Measurements from ENCODE around the gene PATZ1. TPM values are rescaled to one million over a fixed set of nuclear protein-coding genes. Genes with fewer than 3 reads are reported as not detected.

PATZ1 gene
- polyA plus RNA-seq (2011; rRNA removed), result 16.4 and 18.6 TPM in 2 replicates
- polyA plus RNA-seq (2012; cell fraction: cytosol; rRNA removed), result 14.0 and 19.8 TPM in 2 replicates
- 34.1 and 37.2 TPM in 2 replicates for polyA plus RNA-seq (2012; cell fraction: nucleus; rRNA removed)
- 15.4 to 19.3 TPM (median 18.2 TPM) in 3 replicates for polyA plus RNA-seq (2017; fragmentation: RNase III; extraction: RNeasy Plus Mini Kit Qiagen cat#74134 plus additional on column Dnase treatment)
- polyA minus RNA-seq (2011; rRNA and poly(A)+ RNA removed), result 39.3 and 43.8 TPM in 2 replicates

GRCh38 chr22:31346255-31346732 lies at the start of gene PATZ1:
Gene PATZ1 (minus strand): TSS chr22:31346346. CDS start chr22:31345602, 744 bp downstream.
- H3K4me2 ChIP-seq, result peak within 1 kb of the TSS; percentile 95
- ATAC-seq (peak; percentile 55 to 63), DNase-seq (ENCODE audit: low read depth in 1 of 2, low spot score in 1 of 2) (peak; percentile 56 to 88), FAIRE-seq (no peak)
- ChIA-PET CTCF (interaction anchor here (0.7 to 1.6 kb wide), 7 partner anchors 9 to 277 kb away, joined by 3 to 7 read pairs (median 3); partner anchors contain the start of gene PIK3IP1), POLR2A (interaction anchor here (0.5 to 2.2 kb wide), 17 partner anchors 8 to 1115 kb away, joined by 3 to 31 read pairs (median 4); partner anchors contain the start of genes DRG1, PIK3IP1, PISD and SFI1)
- peak within 1 kb of the TSS; percentile 96 to 100 for H3K27ac ChIP-seq
- no peaks in the 10 kb centered on the region for H3K9me3 ChIP-seq
- WGBS (ENCODE audit: missing lambda C conversion rate), result 2% methylated on average over 21 of the region's 41 CpGs
- no peak for TF ChIP-seq REST (IDR thresholded peaks at IDR 0.05)
- peak; percentile 95; the same call in 1 of the 2 replicates for TF ChIP-seq MAZ (IDR thresholded peaks at IDR 0.05; ENCODE audit: borderline replicate concordance, low read depth, low read length)
- peak; percentile 46; the same call in 1 of the 2 replicates for TF ChIP-seq BHLHE40 (IDR thresholded peaks at IDR 0.05; ENCODE audit: low read depth, low read length)
- peak; percentile 48 for TF ChIP-seq POLR2A (IDR thresholded peaks at IDR 0.05; ENCODE audit: low read length)
- TF ChIP-seq MAX (IDR thresholded peaks at IDR 0.05), result 0 out of 2 replicates have a peak, but pooled peaks have one; percentile 4
- peak; percentile 37 to 54; a peak in 1 of 5 replicates for TF ChIP-seq JUN (IDR thresholded peaks at IDR 0.05)
- peak within 1 kb of the TSS; percentile 73 for H3K4me3 ChIP-seq
- peaks cover 29% of the 10 kb centered on the region for H3K4me1 ChIP-seq

- no peak overlapping the region for H3K27ac ChIP-seq
Observed at GRCh38 chr22:31394326-31394725, 48.2 kb upstream of the PATZ1 start.

More at GRCh38 chr22:31394326-31394725, 48.2 kb upstream of the PATZ1 start:
- ChIA-PET POLR2A (no interaction called here), CTCF (no interaction called here)
- Histone ChIP-seq H3K9me3 (no peaks in the 10 kb centered on the region), H3K4me3 (no peak overlapping the region), H3K4me1 (no peaks in the 10 kb centered on the region), H3K4me2 (no peak overlapping the region)
- TF ChIP-seq EHF (CRISPR knock-in tag; IDR thresholded peaks at IDR 0.05) (no peak), EP300 (IDR thresholded peaks at IDR 0.05) (no peak), ZNF302 (CRISPR knock-in tag; IDR thresholded peaks at IDR 0.05) (no peak), RCOR1 (IDR thresholded peaks at IDR 0.05; ENCODE audit: low read depth, low read length) (no peak), RAD21 (conservative IDR thresholded peaks at IDR 0.05 in 1 of 2, IDR thresholded peaks at IDR 0.05 in 1 of 2) (no peak), ZFP36 (IDR thresholded peaks at IDR 0.05; ENCODE audit: borderline replicate concordance, partially characterized antibody) (no peak), KDM5A (IDR thresholded peaks at IDR 0.05) (no peak), PHF8 (IDR thresholded peaks at IDR 0.05; ENCODE audit: borderline replicate concordance, low read depth) (no peak), FOXS1 (CRISPR knock-in tag; IDR thresholded peaks at IDR 0.05) (no peak), MYC (IDR thresholded peaks at IDR 0.05; ENCODE audit: borderline replicate concordance, low read length) (no peak), KDM1A (IDR thresholded peaks at IDR 0.05; ENCODE audit: low read depth) (no peak), RFX5 (IDR thresholded peaks at IDR 0.05) (no peak), CBX8 (IDR thresholded peaks at IDR 0.05) (no peak), HOXB5 (CRISPR knock-in tag; IDR thresholded peaks at IDR 0.05) (no peak), NFE2L2 (conservative IDR thresholded peaks at IDR 0.05; ENCODE audit: low read length) (no peak), CHD2 (IDR thresholded peaks at IDR 0.05; ENCODE audit: low read length, partially characterized antibody) (no peak), JUN (IDR thresholded peaks at IDR 0.05) (no peak), CTCF (IDR thresholded peaks at IDR 0.05) (no peak), USF2 (IDR thresholded peaks at IDR 0.05) (no peak), POLR2A (IDR thresholded peaks at IDR 0.05; ENCODE audit: low read length) (no peak)
- ATAC-seq, result no peak
- no peak for DNase-seq (ENCODE audit: low read depth in 1 of 2, low spot score in 1 of 2)
- 66% methylated on average over 3 of the region's 3 CpGs for WGBS (ENCODE audit: missing lambda C conversion rate)
- FAIRE-seq, result no peak

Measured in A549 (cell line).